Gastrocnemius medialis (tissue), 4 donors: ENCODE data around the gene SLC39A11.

Experiments used
- CTCF ChIP-seq, 5 experiments: fragments of 450-650 bp in 3 of 5; fragments of 200-600 bp in 2 of 5; sonication (generic) in 2 of 5; IDR thresholded peaks in 4 of 5; conservative IDR thresholded peaks in 1 of 5; 1 replicate in 4 of 5; 2 replicates in 1 of 5; pipeline ENCODE4 v1.5.1; 2016 to 2019; ENCODE audit warnings: antibody characterized with exemption in 5 of 5, mild to moderate bottlenecking in 3 of 5, moderate library complexity in 3 of 5
- POLR2A ChIP-seq, 2 donors: fragments of 450-650 bp; IDR thresholded peaks; one replicate each; pipeline ENCODE4 v1.6.1; 2017; ENCODE audit warnings: antibody characterized with exemption in 2 of 2, mild to moderate bottlenecking in 2 of 2, moderate library complexity in 2 of 2

- no peak for TF ChIP-seq POLR2A (IDR thresholded peaks at IDR 0.05)
- TF ChIP-seq CTCF (IDR thresholded peaks at IDR 0.05 in 4 of 5, conservative IDR thresholded peaks at IDR 0.05 in 1 of 5) = no peak
Measured at GRCh38 chr17:72826602-72827001, 265.9 kb downstream of the SLC39A11 start.
